DMS114 treated with DMSO at 0.1 percent for 48 hours (cell line): ENCODE data around the gene MOB1B.
A peak's percentile ranks its signal among the peaks of the same experiment; 100 is the strongest.
"Not testable (repeated sequence)": the region's sequence is repeated elsewhere in the genome, so short reads cannot be mapped to it uniquely, and the experiment has no call there.

Source experiments
- DNase-seq: peaks from one replicate; lab custom pipeline; 2025; ENCODE audit not compliant: unreplicated experiment; lab: John Stamatoyannopoulos, UW

Gene MOB1B

DNA sequence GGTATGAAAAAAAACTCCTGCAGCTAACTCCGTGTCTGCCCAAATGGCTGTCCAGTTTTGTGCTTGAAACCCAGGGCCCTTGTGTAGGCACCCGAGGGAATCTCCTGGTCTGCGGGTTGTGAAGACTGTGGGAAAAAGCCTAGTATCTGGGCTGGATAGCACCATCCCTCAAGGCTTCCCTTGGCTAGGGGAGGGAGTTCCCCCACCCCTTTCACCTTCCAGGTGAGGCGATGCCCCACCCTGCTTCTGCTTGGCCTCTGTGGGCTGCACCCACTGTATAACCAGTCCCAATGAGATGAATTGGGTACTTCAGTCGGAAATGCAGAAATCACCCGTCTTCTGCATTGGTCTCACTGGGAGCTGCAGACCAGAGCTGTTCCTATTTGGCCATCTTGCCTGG, 102.9 kb downstream of the MOB1B start:
- not testable (repeated sequence) for DNase-seq

DNA sequence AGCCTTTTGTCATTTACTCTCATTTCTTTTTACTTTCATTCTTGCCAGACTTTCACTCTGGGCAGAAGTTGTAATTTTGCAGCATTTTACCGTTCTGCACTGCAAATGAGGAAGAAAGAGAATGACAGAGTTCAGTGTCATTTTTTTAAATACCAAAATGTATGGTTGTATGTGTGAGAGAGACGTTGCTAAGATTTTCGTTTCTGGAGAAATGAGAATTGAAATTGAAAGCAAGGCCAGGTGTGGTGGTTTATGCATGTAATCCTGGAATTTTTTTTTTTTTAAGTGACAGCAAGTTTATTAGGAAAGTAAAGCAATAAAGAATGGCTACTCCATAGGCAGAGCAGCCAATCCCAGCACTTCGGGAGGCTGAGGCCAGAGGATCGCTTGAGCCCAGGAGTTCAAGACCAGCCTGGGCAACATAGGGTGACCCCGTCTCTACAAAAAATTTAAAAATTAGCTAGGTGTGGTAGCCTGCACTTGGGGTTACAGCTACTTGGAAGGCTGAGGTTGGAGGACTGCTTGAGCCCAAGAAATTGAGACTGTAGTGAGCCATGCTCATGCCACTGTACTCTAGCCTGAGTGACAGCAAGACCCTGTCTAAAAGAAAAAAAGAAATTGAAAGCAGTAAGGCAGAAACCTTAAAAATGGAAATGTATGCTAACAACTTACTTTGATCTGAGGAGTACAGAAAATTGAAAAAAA, 104.2 kb downstream of the MOB1B start:
- DNase-seq, result no peak

DNA sequence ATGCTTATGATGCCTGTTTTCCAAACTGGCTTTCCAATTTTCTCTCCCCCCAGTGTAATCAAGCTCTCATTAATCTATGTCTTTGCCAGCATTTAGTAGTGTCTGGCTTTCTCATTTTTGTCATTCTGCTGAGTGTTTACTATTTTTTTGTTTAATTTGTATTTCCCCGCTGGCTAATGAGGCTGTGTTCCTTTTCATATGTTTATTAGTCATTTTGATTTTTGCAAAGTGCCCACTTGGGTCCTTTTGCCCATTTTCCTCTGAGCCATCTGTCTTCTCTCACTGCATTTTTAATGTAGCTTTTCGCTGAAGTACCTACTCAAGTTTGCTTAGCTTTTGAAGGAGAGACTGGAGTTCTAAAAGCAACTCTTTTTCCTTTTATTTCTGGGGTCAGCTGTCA, 106.0 kb downstream of the MOB1B start:
- DNase-seq, result no peak

DNA sequence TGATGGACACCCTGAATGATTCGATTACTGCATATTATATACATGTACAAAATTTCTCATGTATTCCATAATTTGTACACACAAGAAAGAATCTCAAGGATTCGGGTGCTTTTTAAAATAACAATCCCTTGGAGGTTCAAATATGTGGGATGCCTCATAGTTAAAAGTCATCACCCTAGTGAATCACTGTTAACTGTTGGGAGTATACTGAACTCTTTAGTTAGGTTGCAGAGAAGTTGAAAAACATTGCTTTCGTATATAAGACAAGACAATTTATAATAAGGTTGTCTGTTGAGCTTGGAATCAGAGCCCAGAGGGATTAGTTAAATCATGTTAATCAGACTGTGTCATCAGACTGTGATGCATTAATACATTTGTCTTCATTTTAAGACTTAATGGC, 106.9 kb downstream of the MOB1B start:
- DNase-seq, result no peak

DNA sequence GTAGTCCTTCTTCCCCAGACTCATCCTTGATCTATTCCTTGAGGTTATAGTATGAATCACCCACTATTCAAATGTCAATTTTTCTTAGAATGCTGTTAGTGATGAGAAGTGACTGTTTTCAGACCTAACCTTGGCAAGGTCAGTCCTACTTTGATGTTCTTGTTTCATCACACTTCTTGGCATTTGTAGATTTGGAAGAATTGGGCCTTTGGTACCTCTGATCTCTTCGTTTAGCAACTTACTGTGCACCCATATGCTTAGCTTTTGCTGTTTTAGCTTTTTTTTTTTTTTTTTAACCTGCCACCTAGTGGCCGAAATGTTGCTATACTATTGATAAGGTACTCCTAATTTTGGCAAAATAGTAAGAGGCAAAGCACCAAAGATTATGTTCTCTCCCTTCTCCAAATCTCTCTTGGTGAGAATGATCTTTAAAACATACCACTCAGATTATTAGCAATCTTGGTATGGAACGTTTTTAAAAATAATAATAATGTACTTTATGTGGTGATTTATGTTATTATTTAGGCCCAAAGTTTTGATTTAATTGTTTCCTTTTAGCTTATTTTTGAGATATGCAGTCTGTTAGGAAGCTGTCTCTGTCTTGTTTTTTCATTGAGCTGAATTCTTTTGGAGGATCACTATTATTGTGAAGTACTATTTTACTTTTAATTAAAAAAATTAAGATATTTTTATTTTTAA, 107.9 kb downstream of the MOB1B start:
- peak; percentile 6 for DNase-seq

DNA sequence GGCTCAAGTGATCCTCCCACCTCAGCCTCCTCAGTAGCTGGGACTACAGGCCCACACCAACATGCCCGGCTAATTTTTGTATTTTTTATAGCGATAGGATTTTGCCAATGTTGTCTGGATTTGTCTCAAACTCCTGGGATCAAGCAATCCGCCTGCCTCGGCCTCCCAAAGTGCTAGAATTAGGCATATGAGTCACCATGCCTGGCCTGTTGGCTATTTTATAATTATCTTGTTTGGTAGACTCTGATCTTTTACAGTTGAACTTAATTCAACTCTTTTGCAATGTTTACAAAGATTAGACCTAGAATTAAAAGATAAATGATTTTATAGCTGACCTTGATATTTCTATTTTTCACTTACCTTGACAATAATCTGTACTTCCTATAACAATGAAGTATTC, 109.3 kb downstream of the MOB1B start:
- DNase-seq, result no peak

DNA sequence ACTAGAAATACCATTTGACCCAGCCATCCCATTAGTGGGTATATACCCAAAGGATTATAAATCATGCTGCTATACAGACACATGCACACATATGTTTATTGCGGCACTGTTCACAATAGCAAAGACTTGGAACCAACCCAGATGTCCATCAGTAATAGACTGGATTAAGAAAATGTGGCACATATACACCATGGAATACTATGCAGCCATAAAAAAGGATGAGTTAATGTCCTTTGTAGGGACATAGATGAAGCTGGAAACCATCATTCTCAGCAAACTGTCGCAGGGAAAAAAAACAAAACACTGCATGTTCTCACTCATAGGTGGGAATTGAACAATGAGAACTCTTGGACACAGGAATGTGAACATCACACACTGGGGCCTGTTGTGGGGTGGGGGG, 115.2 kb downstream of the MOB1B start:
- not testable (repeated sequence) for DNase-seq

DNA sequence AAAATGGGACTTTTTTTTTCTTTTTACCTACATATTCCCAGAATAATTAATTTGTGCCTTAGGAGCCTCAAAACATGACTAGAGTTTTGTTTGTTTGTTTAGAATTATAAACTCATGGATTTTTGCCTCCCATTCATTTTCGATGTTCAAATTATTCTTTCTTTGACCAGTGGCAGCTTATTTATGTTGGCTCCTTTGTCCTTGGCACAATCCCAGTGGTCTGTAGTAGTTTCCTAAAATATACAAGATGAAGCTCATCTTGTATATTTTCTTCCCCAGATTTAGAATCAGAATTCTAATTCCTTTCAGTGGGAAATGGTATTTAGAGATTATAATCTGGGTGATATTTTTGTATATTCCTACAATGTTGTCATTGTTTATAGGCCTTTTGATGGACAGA, 118.4 kb downstream of the MOB1B start:
- DNase-seq, result no peak

DNA sequence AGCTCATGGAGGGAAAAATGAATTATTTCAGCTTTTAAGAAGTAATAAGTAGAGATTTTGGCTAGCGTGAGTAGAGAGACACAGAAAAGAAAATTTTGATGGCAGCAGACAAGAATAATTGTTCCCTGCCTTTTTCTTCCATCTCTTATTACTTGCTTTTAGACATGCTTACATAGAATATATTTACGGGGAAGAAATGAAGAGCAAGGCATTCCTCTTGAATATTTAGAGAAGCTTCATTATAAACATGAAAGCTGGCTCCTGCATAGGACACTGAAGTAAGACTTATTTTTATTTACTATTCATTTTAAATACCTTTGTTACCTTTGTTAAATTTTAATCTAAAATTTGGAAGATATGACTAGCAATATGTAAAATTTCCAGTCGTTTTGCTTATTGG, 123.5 kb downstream of the MOB1B start:
- DNase-seq, result no peak

DNA sequence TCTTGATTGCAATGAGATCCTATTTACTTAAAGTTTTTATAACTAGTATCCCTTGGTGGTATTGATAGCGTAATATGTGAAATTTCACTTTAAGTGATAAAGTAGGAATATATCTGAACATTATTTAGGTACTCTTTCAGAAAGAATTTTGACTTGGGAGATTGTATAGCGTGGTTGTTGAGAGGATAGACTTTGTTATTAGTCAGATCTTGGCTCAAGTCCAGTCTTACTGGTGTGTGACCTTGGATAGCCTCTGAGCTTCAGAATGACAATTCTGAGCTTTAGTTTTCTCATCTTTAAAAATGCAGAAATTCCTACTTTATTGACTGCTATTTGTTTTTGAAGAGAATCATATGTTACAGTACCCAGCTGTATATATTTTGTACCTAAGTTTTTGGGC, 123.9 kb downstream of the MOB1B start:
- DNase-seq, result no peak

DNA sequence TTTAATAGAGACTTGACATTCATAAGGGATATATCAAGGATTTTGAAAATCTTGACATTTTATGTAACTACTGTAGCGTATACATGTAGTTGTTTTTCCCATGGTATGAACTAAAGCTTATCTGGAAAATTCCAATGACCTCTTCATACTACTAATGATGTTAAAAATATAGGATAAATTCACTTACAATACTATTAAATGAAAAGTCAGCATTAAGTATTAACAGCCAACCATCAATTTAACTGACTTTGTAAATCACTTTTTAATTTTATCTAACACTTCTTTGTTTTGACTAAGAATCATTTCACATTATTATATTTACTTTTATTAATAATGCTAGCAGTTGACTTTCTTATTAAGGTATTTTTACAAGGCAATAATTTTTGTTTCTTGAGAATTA, 125.4 kb downstream of the MOB1B start:
- no peak for DNase-seq

DNA sequence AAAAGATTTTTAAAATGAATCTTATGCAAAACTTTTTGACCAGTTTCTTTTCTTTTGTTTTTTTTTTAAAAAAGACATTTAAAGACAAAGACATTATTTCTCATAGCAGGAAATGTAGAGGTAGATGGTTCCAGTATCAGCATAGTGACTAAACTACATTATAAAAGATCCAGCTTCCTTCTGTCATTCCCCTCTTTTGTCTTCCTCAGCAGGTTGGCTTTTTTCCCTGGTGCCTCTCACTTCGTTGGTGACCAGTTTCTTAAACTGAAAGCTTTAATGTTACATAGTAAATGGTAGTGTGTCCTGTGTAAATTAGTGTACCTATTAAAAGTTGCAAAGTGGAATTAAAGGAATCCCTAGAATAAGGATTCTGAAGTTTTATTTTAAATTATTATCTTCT, 127.3 kb downstream of the MOB1B start:
- no peak for DNase-seq

DNA sequence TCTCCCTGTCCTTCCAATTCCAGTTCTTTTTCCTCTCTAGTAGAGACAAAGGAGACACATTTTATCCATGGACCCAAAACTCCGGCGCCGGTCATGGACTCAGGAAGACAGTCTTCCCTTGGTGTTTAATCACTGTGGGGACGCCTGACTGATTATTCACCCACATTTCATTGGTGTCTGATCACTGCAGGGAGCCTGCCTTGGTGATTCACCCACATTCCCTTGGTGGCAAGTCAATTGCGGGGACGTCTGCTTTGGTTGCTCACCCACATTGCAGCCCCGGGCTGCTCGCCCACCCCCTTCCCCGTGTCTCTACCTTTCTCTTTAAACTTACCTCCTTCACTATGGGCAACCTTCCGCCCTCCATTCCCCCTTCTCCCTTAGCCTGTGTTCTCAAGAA, 129.9 kb downstream of the MOB1B start:
- DNase-seq, result not testable (repeated sequence)
